B cell (primary cell): ENCODE measurements around the gene SLCO1A2. TPM values are rescaled to one million over a fixed set of nuclear protein-coding genes. Genes with fewer than 3 reads are reported as not detected.

Source experiments
- ATAC-seq: fragments of 200-7000 bp; cut with Tn5 transposase; one replicate; pipeline ENCODE4 v1.10.0; 2021; ENCODE audit warnings: low read depth, mild to moderate bottlenecking, moderate number of reproducible peaks, moderate library complexity
- CTCF ChIA-PET: fragments of 350-600 bp; sonication (Branson Sonifier 250); formaldehyde crosslinking; loops from one replicate; lab custom pipeline; 2021; ENCODE audit warnings: antibody characterized with exemption, inconsistent platforms; lab: Charles Lee
- POLR2A ChIA-PET: fragments of 350-600 bp; sonication (Branson Sonifier 250); formaldehyde crosslinking; loops from one replicate; lab custom pipeline; 2021; ENCODE audit warnings: antibody characterized with exemption; lab: Charles Lee
- DNase-seq: peaks from one replicate; pipeline ENCODE4 v3.0.0; 2013
- H2AFZ ChIP-seq: 2 replicates; pipeline ENCODE4 v1.6.1; 2012; ENCODE audit warnings: mild to moderate bottlenecking, low read depth, low read length; ENCODE audit not compliant: insufficient read depth, poor library complexity, severe bottlenecking
- H3K27ac ChIP-seq, 2 donors: 1 replicate in 1 of 2; 2 replicates in 1 of 2; pipeline ENCODE4 v1.5.1; 2012 to 2013; ENCODE audit warnings: low read length in 2 of 2, mild to moderate bottlenecking in 2 of 2, moderate library complexity in 1 of 2
- H3K27me3 ChIP-seq, 4 experiments: fragments of 200-600 bp in 1 of 4; sonication (generic) in 1 of 4; replicated peaks in 1 of 4; 1 replicate in 2 of 4; 2 replicates in 2 of 4; pipeline versions ENCODE4 v1.6.1 to v1.7.0; 2013 to 2016; ENCODE audit warnings: low read length in 3 of 4, mild to moderate bottlenecking in 2 of 4, mixed read lengths in 1 of 4, moderate library complexity in 1 of 4; ENCODE audit not compliant: insufficient read depth in 4 of 4, control insufficient read depth in 3 of 4; ENCODE audit errors: control extremely low read depth in 1 of 4
- H3K36me3 ChIP-seq, 2 experiments: replicated peaks in 1 of 2; 1 replicate in 1 of 2; 2 replicates in 1 of 2; pipeline versions ENCODE4 v1.6.1 to v1.7.1; 2013; ENCODE audit warnings: low read length in 1 of 2; ENCODE audit not compliant: insufficient read depth in 2 of 2, control insufficient read depth in 1 of 2; ENCODE audit errors: control extremely low read depth in 1 of 2, extremely low read depth in 1 of 2
- H3K4me1 ChIP-seq, 2 donors: fragments of 200-600 bp in 1 of 2; sonication (generic) in 1 of 2; 1 replicate in 1 of 2; 2 replicates in 1 of 2; pipeline versions ENCODE4 v1.5.1 to v1.6.1; 2013 to 2017; ENCODE audit warnings: low read length in 2 of 2; ENCODE audit not compliant: control insufficient read depth in 2 of 2, insufficient read depth in 2 of 2
- H3K4me2 ChIP-seq: replicated peaks from 2 replicates; pipeline ENCODE3; 2012; ENCODE audit warnings: mild to moderate bottlenecking, low read depth, low read length; ENCODE audit not compliant: poor library complexity, severe bottlenecking
- H3K4me3 ChIP-seq, 5 experiments: fragments of 200-600 bp in 1 of 5; sonication (generic) in 1 of 5; 1 replicate in 3 of 5; 2 replicates in 2 of 5; pipeline versions ENCODE4 v1.5.1 to v1.7.0; 2011 to 2016; ENCODE audit warnings: low read length in 4 of 5, mild to moderate bottlenecking in 4 of 5, low read depth in 2 of 5, control low read depth in 1 of 5, moderate library complexity in 1 of 5; ENCODE audit not compliant: insufficient read depth in 1 of 5; ENCODE audit errors: control extremely low read depth in 1 of 5, extremely low read depth in 1 of 5
- H3K79me2 ChIP-seq: fragments of 200-600 bp; sonication (generic); one replicate; pipeline ENCODE4 v1.6.0; 2016; ENCODE audit warnings: low read length; ENCODE audit not compliant: control insufficient read depth, insufficient read depth
- H3K9ac ChIP-seq: fragments of 200-600 bp; sonication (generic); 2 replicates; pipeline ENCODE4 v1.6.1; 2017; ENCODE audit warnings: mild to moderate bottlenecking, low read length, moderate library complexity
- H3K9me3 ChIP-seq, 3 donors: one replicate each; pipeline versions ENCODE4 v1.6.1 to v1.7.1; 2013; ENCODE audit warnings: low read length in 2 of 3; ENCODE audit not compliant: control insufficient read depth in 2 of 3, insufficient read depth in 1 of 3; ENCODE audit errors: control extremely low read depth in 1 of 3
- H4K20me1 ChIP-seq: 2 replicates; pipeline ENCODE4 v1.6.0; 2012; ENCODE audit warnings: mild to moderate bottlenecking, low read length; ENCODE audit not compliant: insufficient read depth, control insufficient read depth, poor library complexity, severe bottlenecking
- H3K27ac Mint-ChIP-seq: one replicate; pipeline ENCODE4 v1.8.0; 2021; ENCODE audit warnings: mixed read lengths
- H3K27me3 Mint-ChIP-seq: one replicate; pipeline ENCODE4 v1.8.0; 2021; ENCODE audit warnings: mixed read lengths
- H3K4me1 Mint-ChIP-seq: one replicate; pipeline ENCODE4 v1.8.0; 2021; ENCODE audit warnings: mixed read lengths
- H3K4me3 Mint-ChIP-seq: one replicate; pipeline ENCODE4 v1.8.0; 2021; ENCODE audit warnings: mixed read lengths
- H3K9me3 Mint-ChIP-seq: one replicate; pipeline ENCODE4 v1.8.0; 2022; ENCODE audit warnings: mixed read lengths; ENCODE audit not compliant: insufficient read depth
- CTCF ChIP-seq: fragments of 200-600 bp; IDR thresholded peaks from one replicate; pipeline ENCODE4 v1.8.0; 2022; ENCODE audit warnings: antibody characterized with exemption, mild to moderate bottlenecking
- EZH2 ChIP-seq: IDR thresholded peaks from 2 replicates; pipeline ENCODE4 v1.6.1; 2012; ENCODE audit warnings: borderline replicate concordance, low read depth, mild to moderate bottlenecking, moderate library complexity, low read length; ENCODE audit not compliant: insufficient read depth, poor library complexity, severe bottlenecking
- WGBS: methylation state at CpG from one replicate; pipeline ENCODE4 v1.1.5; 2013; ENCODE audit warnings: missing lambda C conversion rate; ENCODE audit not compliant: insufficient coverage; 5-methylcytosine and 5-hydroxymethylcytosine counted together
- intact Hi-C: fragments of 100-400 bp; cut with micrococcal nuclease; formaldehyde crosslinking; loops from one replicate; pipeline ENCODE4 v1.10.0; 2022
- polyA plus RNA-seq: library from polyadenylated mRNA; depleted of rRNA; stranded (reverse); fragments of >200 nt; gene quantifications from 2 replicates; pipeline ENCODE4 v1.2.3, GENCODE V29; 2012
- total RNA-seq, 2 donors: library from RNA; stranded (reverse); fragments of 120-200 nt in 1 of 2; gene quantifications; 1 replicate in 1 of 2; 2 replicates in 1 of 2; pipeline versions ENCODE4 v1.2.3 to v1.2.4, GENCODE V29; 2013 to 2022

Gene SLCO1A2
- total and polyA plus RNA-seq, 2 donors (not counting 1 experiment from before 2014, with no cell fraction given), result not detected

DNA sequence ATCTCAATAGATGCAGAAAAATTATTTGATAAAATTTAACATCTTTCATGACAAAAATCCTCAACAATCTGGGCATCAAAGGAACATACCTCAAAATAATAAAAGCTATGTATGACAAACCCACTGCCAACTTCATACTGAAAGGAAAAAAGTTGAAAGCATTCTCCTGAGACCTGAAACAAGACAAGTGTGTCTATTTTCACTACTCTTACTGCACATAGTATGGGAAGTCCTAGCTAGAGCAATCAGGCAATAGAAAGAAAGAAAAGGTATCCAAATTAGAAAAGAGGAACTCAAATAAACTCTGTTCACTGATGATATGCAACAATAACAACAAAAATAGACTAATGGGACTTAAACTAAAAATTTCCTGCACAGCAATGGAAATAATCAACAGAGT lies 113.6 kb downstream of the SLCO1A2 start:
- H3K4me1 ChIP-seq, result no peaks in the 10 kb centered on the region
- Mint-ChIP-seq H3K27ac (no peak overlapping the region), H3K4me3 (no peak overlapping the region), H3K4me1 (no peaks in the 10 kb centered on the region), H3K9me3 (no peaks in the 10 kb centered on the region), H3K27me3 (no peaks in the 10 kb centered on the region)
- no peak overlapping the region for H3K27ac ChIP-seq
- no peaks in the 10 kb centered on the region for H3K79me2 ChIP-seq
- no peaks in the 10 kb centered on the region for H3K9me3 ChIP-seq
- no peak overlapping the region for H2AFZ ChIP-seq
- TF ChIP-seq EZH2 (no peak), CTCF (no peak)
- POLR2A ChIA-PET, result no interaction called here
- no peak overlapping the region for H3K4me2 ChIP-seq
- intact Hi-C loops, result no loop called here
- H3K4me3 ChIP-seq, result no peak overlapping the region
- DNase-seq (no peak), ATAC-seq (no peak)
- H3K36me3 ChIP-seq, result no peaks in the 10 kb centered on the region
- CTCF ChIA-PET, result no interaction called here
- H3K27me3 ChIP-seq, result no peaks in the 10 kb centered on the region
- H4K20me1 ChIP-seq, result no peaks in the 10 kb centered on the region
- no peak overlapping the region for H3K9ac ChIP-seq

DNA sequence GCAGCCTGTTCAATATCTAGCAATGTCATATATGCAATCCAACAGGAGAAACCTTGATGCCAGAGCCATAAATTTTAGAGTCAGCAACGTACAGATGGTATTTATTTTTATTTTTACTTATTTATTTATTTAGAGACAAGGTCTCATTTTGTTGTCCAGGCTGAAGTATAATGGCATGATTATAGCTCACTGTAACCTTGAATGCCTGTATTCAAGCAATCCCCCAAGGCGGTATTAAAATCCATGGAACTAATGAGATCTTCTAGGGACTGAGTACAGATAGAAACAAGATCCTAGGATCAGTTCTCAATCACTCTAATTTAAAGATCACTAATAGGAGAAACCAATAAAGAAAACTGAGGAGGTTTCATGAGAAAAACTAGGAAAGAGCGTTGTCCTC lies 114.5 kb downstream of the SLCO1A2 start:
- H3K27ac Mint-ChIP-seq, result no peak overlapping the region
- intact Hi-C loops, result no loop called here
- 100% methylated on average over 1 of the region's 3 CpGs for WGBS

More for the DNA sequence above, 114.5 kb downstream of the SLCO1A2 start:
- ATAC-seq (no peak), DNase-seq (no peak)
- CTCF ChIA-PET, result no interaction called here
- no peaks in the 10 kb centered on the region for H3K4me1 Mint-ChIP-seq
- Histone ChIP-seq H3K9ac (no peak overlapping the region), H3K27me3 (no peaks in the 10 kb centered on the region), H3K4me2 (no peak overlapping the region), H3K4me1 (no peaks in the 10 kb centered on the region), H3K4me3 (no peak overlapping the region), H2AFZ (no peak overlapping the region), H3K27ac (no peak overlapping the region), H3K9me3 (no peaks in the 10 kb centered on the region), H3K79me2 (no peaks in the 10 kb centered on the region), H4K20me1 (no peaks in the 10 kb centered on the region), H3K36me3 (no peaks in the 10 kb centered on the region)
- H3K9me3 Mint-ChIP-seq, result no peaks in the 10 kb centered on the region
- H3K4me3 Mint-ChIP-seq, result no peak overlapping the region
- POLR2A ChIA-PET, result no interaction called here
- no peak for TF ChIP-seq EZH2
- TF ChIP-seq CTCF, result no peak
- no peaks in the 10 kb centered on the region for H3K27me3 Mint-ChIP-seq
